ENCODE results near the gene RBPMS2.

RBPMS2 gene

DNA sequence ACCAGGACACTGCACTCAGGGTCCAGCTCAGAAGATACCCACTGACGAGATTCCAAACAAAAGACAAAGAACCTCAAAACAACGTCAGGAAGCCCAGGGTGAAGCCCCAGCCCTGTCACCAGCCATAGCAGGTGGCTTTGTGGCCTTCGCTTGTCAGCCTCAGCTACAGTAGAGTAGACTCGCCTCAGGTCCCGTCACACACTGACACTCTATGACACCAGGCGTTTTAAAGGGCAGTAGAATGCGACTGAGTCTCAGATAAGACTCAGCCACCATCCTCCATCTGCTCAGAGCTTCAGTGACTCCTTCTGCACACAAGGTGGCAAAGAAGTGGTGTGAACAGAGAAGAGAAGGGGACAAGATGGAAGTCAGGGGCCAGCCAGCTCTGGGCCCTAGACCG lies 12.8 kb downstream of the RBPMS2 start:
- DNase-seq, result no peak
- no peak overlapping the region for H3K56ac ChIP-seq (ENCODE audit: low read length)
- H3K36me3 ChIP-seq (ENCODE audit: control insufficient read depth, insufficient read depth, low read length), result peaks cover 3% of the 10 kb centered on the region
- H4K8ac ChIP-seq (ENCODE audit: low read depth, low read length), result no peak overlapping the region
- peaks cover 17% of the 10 kb centered on the region for H3K79me1 ChIP-seq (ENCODE audit: low read length)
- H3K27ac ChIP-seq (ENCODE audit: low read depth, low read length), result no peak overlapping the region
- H2AK5ac ChIP-seq (ENCODE audit: low read length), result no peak overlapping the region
- no peak overlapping the region for H3K18ac ChIP-seq (ENCODE audit: low read length)
- H3K9ac ChIP-seq (ENCODE audit: low read length), result no peak overlapping the region
- H3K23ac ChIP-seq (ENCODE audit: low read length), result no peak overlapping the region
- H3K27me3 ChIP-seq (ENCODE audit: insufficient read depth, low read length, poor library complexity), result no peaks in the 10 kb centered on the region
- no peak overlapping the region for H2BK15ac ChIP-seq (replicated peaks; ENCODE audit: low read depth)
- H3K79me2 ChIP-seq (ENCODE audit: control insufficient read depth, insufficient read depth, low read length), result peaks cover 93% of the 10 kb centered on the region
- no peak overlapping the region for H4K5ac ChIP-seq (ENCODE audit: low read length)
- H3K4ac ChIP-seq (ENCODE audit: low read depth, low read length), result no peak overlapping the region
- no peak overlapping the region for H2BK5ac ChIP-seq (ENCODE audit: low read length)
- no peaks in the 10 kb centered on the region for H3K4me1 ChIP-seq (ENCODE audit: control insufficient read depth, low read depth, low read length)
- H2BK120ac ChIP-seq (ENCODE audit: low read depth, low read length), result no peak overlapping the region
- H3K4me3 ChIP-seq (ENCODE audit: low read length), result no peak overlapping the region
- no peak overlapping the region for H3K4me2 ChIP-seq (ENCODE audit: low read length)
- WGBS (ENCODE audit: extremely low coverage, insufficient coverage, low lambda C conversion rate), result no CpG with 5 or more reads among the region's 8 CpGs

- Histone ChIP-seq H4K5ac (ENCODE audit: low read length) (no peak overlapping the region), H3K4ac (ENCODE audit: low read depth, low read length) (no peak overlapping the region), H3K9ac (ENCODE audit: low read length) (no peak overlapping the region), H3K36me3 (ENCODE audit: control insufficient read depth, insufficient read depth, low read length) (peaks cover 3% of the 10 kb centered on the region), H3K27ac (ENCODE audit: low read depth, low read length) (no peak overlapping the region), H3K79me2 (ENCODE audit: control insufficient read depth, insufficient read depth, low read length) (peaks cover 94% of the 10 kb centered on the region), H3K4me1 (ENCODE audit: control insufficient read depth, low read depth, low read length) (no peaks in the 10 kb centered on the region), H3K18ac (ENCODE audit: low read length) (no peak overlapping the region), H3K4me3 (ENCODE audit: low read length) (no peak overlapping the region), H2BK15ac (replicated peaks; ENCODE audit: low read depth) (no peak overlapping the region), H2BK120ac (ENCODE audit: low read depth, low read length) (no peak overlapping the region), H2BK5ac (ENCODE audit: low read length) (no peak overlapping the region), H3K23ac (ENCODE audit: low read length) (no peak overlapping the region), H2AK5ac (ENCODE audit: low read length) (no peak overlapping the region), H3K56ac (ENCODE audit: low read length) (no peak overlapping the region), H3K27me3 (ENCODE audit: insufficient read depth, low read length, poor library complexity) (no peaks in the 10 kb centered on the region), H3K79me1 (ENCODE audit: low read length) (peaks cover 19% of the 10 kb centered on the region), H3K4me2 (ENCODE audit: low read length) (no peak overlapping the region), H4K8ac (ENCODE audit: low read depth, low read length) (no peak overlapping the region)
- WGBS (ENCODE audit: extremely low coverage, insufficient coverage, low lambda C conversion rate), result no CpG with 5 or more reads among the region's 11 CpGs
- DNase-seq, result no peak
Observed at GRCh38 chr15:64761156-64761555, 14.2 kb downstream of the RBPMS2 start.

DNA sequence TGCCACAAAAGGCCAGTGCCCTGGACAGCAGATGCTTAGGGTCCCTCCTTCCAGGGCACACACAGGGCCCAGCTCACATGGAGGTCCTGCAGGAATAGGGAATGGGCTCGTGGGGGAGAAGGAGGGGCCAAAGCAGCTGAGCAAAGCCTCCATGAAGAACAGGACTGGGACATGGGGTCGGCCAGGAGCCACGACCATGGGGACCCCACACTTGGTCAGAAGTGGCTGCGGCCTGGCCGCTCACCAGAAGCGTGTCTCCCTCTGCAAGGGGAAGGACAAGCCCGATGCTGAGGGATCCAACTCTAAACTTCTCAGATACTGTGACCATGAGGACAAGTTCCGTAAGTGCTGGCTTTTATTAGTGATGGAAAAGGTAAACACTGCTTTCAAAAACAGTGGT lies 15.3 kb downstream of the RBPMS2 start:
- no CpG with 5 or more reads among the region's 8 CpGs for WGBS (ENCODE audit: extremely low coverage, insufficient coverage, low lambda C conversion rate)

DNA sequence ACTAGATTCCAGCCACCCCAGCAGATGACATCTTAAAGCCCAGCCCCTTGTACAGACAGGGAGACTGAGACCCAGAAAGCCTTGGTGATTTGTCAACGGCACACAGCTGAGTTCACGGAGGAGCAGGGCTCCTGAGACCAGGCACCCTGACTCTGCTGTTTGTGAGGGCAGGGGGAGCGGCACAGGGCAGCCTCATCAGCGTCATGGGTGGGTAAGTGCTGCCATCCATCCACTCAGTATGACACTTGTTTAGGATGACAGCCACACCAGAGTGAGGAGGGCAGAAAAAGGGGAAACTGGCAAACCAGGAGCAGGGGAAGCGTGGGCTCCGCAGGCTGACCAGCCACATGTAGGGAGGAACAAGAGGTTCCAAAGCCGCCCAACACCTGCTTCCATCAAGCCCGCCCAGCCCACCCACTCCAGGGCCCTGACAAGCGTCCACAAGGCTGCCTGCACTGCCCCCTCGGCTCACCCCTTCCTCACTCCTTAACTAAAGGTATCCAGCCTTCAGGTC lies 19.9 kb downstream of the RBPMS2 start:
- H2BK15ac ChIP-seq (replicated peaks; ENCODE audit: low read depth), result no peak overlapping the region
- H3K27ac ChIP-seq (ENCODE audit: low read depth, low read length), result no peak overlapping the region
- H2AK5ac ChIP-seq (ENCODE audit: low read length), result no peak overlapping the region
- H3K4ac ChIP-seq (ENCODE audit: low read depth, low read length), result no peak overlapping the region
- no peak overlapping the region for H3K9ac ChIP-seq (ENCODE audit: low read length)
- peaks cover 2% of the 10 kb centered on the region for H3K36me3 ChIP-seq (ENCODE audit: control insufficient read depth, insufficient read depth, low read length)
- H3K23ac ChIP-seq (ENCODE audit: low read length), result no peak overlapping the region
- no peak overlapping the region for H3K56ac ChIP-seq (ENCODE audit: low read length)
- no peak overlapping the region for H3K4me3 ChIP-seq (ENCODE audit: low read length)
- H4K8ac ChIP-seq (ENCODE audit: low read depth, low read length), result no peak overlapping the region
- peaks cover 93% of the 10 kb centered on the region for H3K79me2 ChIP-seq (ENCODE audit: control insufficient read depth, insufficient read depth, low read length)
- no peak for DNase-seq
- H2BK5ac ChIP-seq (ENCODE audit: low read length), result no peak overlapping the region
- H4K5ac ChIP-seq (ENCODE audit: low read length), result no peak overlapping the region
- no peak overlapping the region for H3K18ac ChIP-seq (ENCODE audit: low read length)
- no CpG with 5 or more reads among the region's 10 CpGs for WGBS (ENCODE audit: extremely low coverage, insufficient coverage, low lambda C conversion rate)
- H3K4me1 ChIP-seq (ENCODE audit: control insufficient read depth, low read depth, low read length), result no peaks in the 10 kb centered on the region
- H3K4me2 ChIP-seq (ENCODE audit: low read length), result no peak overlapping the region
- H3K27me3 ChIP-seq (ENCODE audit: insufficient read depth, low read length, poor library complexity), result no peaks in the 10 kb centered on the region
- H2BK120ac ChIP-seq (ENCODE audit: low read depth, low read length), result no peak overlapping the region
- peaks cover 21% of the 10 kb centered on the region for H3K79me1 ChIP-seq (ENCODE audit: low read length)

More for the DNA sequence above, 15.3 kb downstream of the RBPMS2 start:
- Histone ChIP-seq H3K4me1 (ENCODE audit: control insufficient read depth, low read depth, low read length) (no peaks in the 10 kb centered on the region), H3K79me1 (ENCODE audit: low read length) (peaks cover 19% of the 10 kb centered on the region), H4K8ac (ENCODE audit: low read depth, low read length) (no peak overlapping the region), H3K4me2 (ENCODE audit: low read length) (no peak overlapping the region), H3K18ac (ENCODE audit: low read length) (no peak overlapping the region), H3K4ac (ENCODE audit: low read depth, low read length) (no peak overlapping the region), H3K79me2 (ENCODE audit: control insufficient read depth, insufficient read depth, low read length) (peaks cover 94% of the 10 kb centered on the region), H2AK5ac (ENCODE audit: low read length) (no peak overlapping the region), H3K9ac (ENCODE audit: low read length) (no peak overlapping the region), H2BK5ac (ENCODE audit: low read length) (no peak overlapping the region), H3K36me3 (ENCODE audit: control insufficient read depth, insufficient read depth, low read length) (peaks cover 3% of the 10 kb centered on the region), H2BK15ac (replicated peaks; ENCODE audit: low read depth) (no peak overlapping the region), H3K23ac (ENCODE audit: low read length) (no peak overlapping the region), H2BK120ac (ENCODE audit: low read depth, low read length) (no peak overlapping the region), H3K27ac (ENCODE audit: low read depth, low read length) (no peak overlapping the region), H3K27me3 (ENCODE audit: insufficient read depth, low read length, poor library complexity) (no peaks in the 10 kb centered on the region), H3K4me3 (ENCODE audit: low read length) (no peak overlapping the region), H4K5ac (ENCODE audit: low read length) (no peak overlapping the region), H3K56ac (ENCODE audit: low read length) (no peak overlapping the region)
- DNase-seq, result no peak

DNA sequence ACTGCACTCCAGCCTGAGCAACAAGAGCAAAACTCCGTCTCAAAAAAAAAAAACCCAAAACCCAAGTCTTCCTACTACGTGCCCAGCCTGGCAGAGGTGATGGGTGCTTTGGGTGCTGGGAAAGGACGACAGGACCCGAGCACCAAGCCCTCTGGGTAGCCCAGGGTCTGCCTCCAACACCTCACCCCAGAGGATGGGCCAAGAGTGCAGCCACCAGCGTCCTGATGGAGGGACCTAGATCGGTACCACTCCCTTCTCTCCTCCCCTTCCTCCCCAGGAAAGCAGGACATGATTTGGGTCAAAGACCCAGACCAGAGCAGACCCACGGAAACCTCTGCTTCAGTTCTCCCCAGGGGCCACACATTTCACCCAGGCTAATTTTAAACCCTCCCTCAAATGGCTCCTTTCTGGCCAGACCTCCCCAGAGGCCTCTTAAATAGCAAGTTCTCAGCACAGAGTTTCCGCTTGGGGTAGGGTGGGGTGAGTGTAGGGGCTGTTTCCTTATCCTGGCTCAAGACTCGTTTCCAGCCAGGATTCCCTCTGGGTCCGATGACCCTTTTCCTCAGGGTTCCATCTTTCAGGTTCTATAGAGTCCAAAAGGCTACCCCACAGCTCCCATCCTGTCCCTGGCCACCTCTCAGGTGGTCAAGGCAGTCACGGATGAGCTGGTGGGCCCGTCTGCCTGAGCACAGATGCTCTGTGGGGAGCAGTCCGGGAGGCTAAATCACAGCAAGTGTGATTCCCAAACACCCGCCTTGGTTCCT lies 20.5 kb downstream of the RBPMS2 start:
- Histone ChIP-seq H3K4me3 (ENCODE audit: low read length) (no peak overlapping the region), H3K79me1 (ENCODE audit: low read length) (peaks cover 21% of the 10 kb centered on the region)
- WGBS (ENCODE audit: extremely low coverage, insufficient coverage, low lambda C conversion rate), result no CpG with 5 or more reads among the region's 14 CpGs

More for the DNA sequence above, 20.5 kb downstream of the RBPMS2 start:
- Histone ChIP-seq H3K18ac (ENCODE audit: low read length) (no peak overlapping the region), H3K27me3 (ENCODE audit: insufficient read depth, low read length, poor library complexity) (no peaks in the 10 kb centered on the region), H2BK120ac (ENCODE audit: low read depth, low read length) (no peak overlapping the region), H3K4ac (ENCODE audit: low read depth, low read length) (no peak overlapping the region), H2AK5ac (ENCODE audit: low read length) (no peak overlapping the region), H3K36me3 (ENCODE audit: control insufficient read depth, insufficient read depth, low read length) (peaks cover 2% of the 10 kb centered on the region), H3K27ac (ENCODE audit: low read depth, low read length) (no peak overlapping the region), H2BK15ac (replicated peaks; ENCODE audit: low read depth) (no peak overlapping the region), H3K79me2 (ENCODE audit: control insufficient read depth, insufficient read depth, low read length) (peaks cover 93% of the 10 kb centered on the region), H3K23ac (ENCODE audit: low read length) (no peak overlapping the region), H3K4me1 (ENCODE audit: control insufficient read depth, low read depth, low read length) (peaks cover 2% of the 10 kb centered on the region), H3K9ac (ENCODE audit: low read length) (no peak overlapping the region), H4K8ac (ENCODE audit: low read depth, low read length) (no peak overlapping the region), H3K56ac (ENCODE audit: low read length) (no peak overlapping the region), H4K5ac (ENCODE audit: low read length) (no peak overlapping the region), H3K4me2 (ENCODE audit: low read length) (no peak overlapping the region), H2BK5ac (ENCODE audit: low read length) (no peak overlapping the region)
- DNase-seq, result no peak
